Mucosa of rectum (tissue), 2 donors: ENCODE results near the gene PTPN22.

Source experiments
- H3K27ac ChIP-seq, 2 donors: one replicate each; pipeline ENCODE4 v1.7.0; 2013; ENCODE audit warnings: inconsistent platforms in 2 of 2, low read depth in 2 of 2, low read length in 2 of 2
- H3K27me3 ChIP-seq, 2 donors: one replicate each; pipeline ENCODE4 v1.7.0; 2013; ENCODE audit warnings: low read length in 2 of 2; ENCODE audit not compliant: control insufficient read depth in 2 of 2, insufficient read depth in 2 of 2
- H3K36me3 ChIP-seq, 2 donors: one replicate each; pipeline ENCODE4 v1.7.0; 2013; ENCODE audit warnings: low read length in 2 of 2; ENCODE audit not compliant: control insufficient read depth in 2 of 2, insufficient read depth in 2 of 2
- H3K4me1 ChIP-seq, 2 donors: one replicate each; pipeline ENCODE4 v1.7.0; 2013; ENCODE audit warnings: low read length in 2 of 2, mild to moderate bottlenecking in 1 of 2; ENCODE audit not compliant: control insufficient read depth in 2 of 2, insufficient read depth in 2 of 2
- H3K4me3 ChIP-seq, 2 donors: one replicate each; pipeline ENCODE4 v1.7.0; 2013; ENCODE audit warnings: low read length in 2 of 2
- H3K9ac ChIP-seq, 2 donors: one replicate each; pipeline ENCODE4 v1.7.0; 2013; ENCODE audit warnings: low read length in 2 of 2, low read depth in 1 of 2, mild to moderate bottlenecking in 1 of 2
- H3K9me3 ChIP-seq, 2 donors: one replicate each; pipeline ENCODE4 v1.7.0; 2013; ENCODE audit warnings: low read length in 2 of 2; ENCODE audit not compliant: control insufficient read depth in 2 of 2
- donor health status: healthy.
- donor health status: Normal muscosa, but diverticular disease.

PTPN22 gene

DNA sequence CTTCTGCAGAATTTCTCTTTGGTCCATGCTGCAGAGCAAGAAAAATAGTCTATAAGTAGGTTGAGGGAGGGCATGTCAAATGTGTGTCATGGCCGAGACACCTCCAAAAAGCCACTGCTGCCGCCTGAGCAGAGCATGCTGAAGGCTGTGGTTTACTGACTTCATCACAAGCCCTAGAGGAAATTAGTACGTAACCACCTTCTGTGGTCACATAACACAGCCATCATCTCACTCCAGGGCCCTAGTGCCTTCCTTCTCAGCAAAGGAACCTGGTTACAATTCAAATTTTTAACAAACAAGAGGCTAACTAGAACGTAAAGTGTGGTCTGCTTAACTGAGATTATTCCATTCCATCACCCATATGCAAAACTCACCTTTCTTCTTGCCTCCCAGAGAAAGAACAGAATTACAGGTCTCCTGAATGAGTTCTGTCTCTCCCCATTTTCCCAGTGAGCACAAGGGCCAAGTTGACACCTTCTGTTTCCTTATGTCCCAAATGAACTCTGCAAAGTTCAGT, at the start of gene PTPN22:
TSS of gene PTPN22 (minus strand) at position 116 of the 517 bp plus-strand sequence.
- Histone ChIP-seq H3K9ac (peak within 1 kb of the TSS; percentile 18 to 58), H3K4me3 (peak within 1 kb of the TSS; percentile 49 to 65)

DNA sequence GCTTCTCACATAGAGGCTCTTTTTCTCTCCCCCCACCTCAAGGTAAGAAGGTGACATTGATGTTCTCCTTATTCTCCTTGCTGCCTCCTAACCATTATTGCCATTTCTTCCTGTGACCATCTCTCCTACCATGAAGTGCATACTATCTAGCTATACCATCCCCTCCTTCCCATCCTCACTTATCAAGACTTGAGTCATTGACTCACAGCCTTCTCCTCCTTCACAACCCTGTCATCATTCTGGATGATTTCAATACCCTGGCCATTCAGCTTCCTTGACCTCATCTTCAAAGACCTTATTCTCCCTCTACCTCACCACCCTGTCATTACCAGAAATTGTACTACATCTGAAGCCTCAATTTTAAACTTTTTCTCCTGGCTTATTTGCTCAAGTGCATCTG, 46.7 kb upstream of the PTPN22 start:
- no peaks in the 10 kb centered on the region for H3K36me3 ChIP-seq
- H3K9ac ChIP-seq: no peak overlapping the region
- no peaks in the 10 kb centered on the region for H3K4me1 ChIP-seq
- no peaks in the 10 kb centered on the region for H3K27me3 ChIP-seq
- no peaks in the 10 kb centered on the region for H3K9me3 ChIP-seq
- no peak overlapping the region for H3K4me3 ChIP-seq
- no peak overlapping the region for H3K27ac ChIP-seq

More for the DNA sequence above, at the start of gene PTPN22:
- Histone ChIP-seq H3K9me3 (no peaks in the 10 kb centered on the region), H3K27me3 (no peaks in the 10 kb centered on the region), H3K4me1 (peaks cover 0 to 15% of the 10 kb centered on the region in 2 donors), H3K36me3 (peaks cover 0 to 1% of the 10 kb centered on the region in 2 donors), H3K27ac (peak within 1 kb of the TSS; percentile 68 to 80)

DNA sequence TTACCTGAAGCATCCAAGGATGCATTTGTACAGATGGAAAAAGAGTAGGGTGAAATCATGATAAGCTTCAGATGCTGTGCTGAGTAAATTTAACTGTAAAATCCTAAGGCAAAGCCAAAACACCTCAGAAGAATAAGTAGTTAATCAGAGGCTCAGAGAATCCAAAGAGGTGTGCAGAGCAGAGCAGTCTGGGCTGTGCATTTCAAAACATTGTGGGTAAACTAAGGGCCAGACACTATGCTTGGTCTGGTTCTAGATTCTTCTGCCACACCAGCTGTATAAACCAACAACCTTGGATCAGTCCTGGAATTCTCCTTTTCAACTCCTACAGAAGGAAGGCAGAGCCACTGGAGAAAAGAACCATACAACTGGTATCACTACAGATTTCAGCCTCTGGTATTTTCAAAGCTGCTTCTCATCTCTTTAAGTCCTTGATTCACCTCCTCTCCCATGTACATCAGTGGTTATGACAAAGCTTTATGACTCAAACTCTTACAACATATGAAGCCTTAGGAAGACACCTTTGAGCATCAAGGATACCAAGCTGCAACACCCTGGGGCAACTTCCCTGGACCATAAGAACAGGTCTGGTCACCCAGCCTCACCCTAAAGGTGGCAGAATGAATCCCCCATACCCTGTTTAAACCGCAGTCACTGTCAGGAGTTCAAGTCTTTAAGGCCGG, 46.0 kb upstream of the PTPN22 start:
- peaks cover 0 to 4% of the 10 kb centered on the region in 2 donors for H3K4me1 ChIP-seq
- H3K27ac ChIP-seq: no peak overlapping the region
- H3K9ac ChIP-seq: no peak overlapping the region
- H3K27me3 ChIP-seq: no peaks in the 10 kb centered on the region
- H3K4me3 ChIP-seq: no peak overlapping the region
- H3K9me3 ChIP-seq: no peaks in the 10 kb centered on the region
- peaks cover 0 to 1% of the 10 kb centered on the region in 2 donors for H3K36me3 ChIP-seq

DNA sequence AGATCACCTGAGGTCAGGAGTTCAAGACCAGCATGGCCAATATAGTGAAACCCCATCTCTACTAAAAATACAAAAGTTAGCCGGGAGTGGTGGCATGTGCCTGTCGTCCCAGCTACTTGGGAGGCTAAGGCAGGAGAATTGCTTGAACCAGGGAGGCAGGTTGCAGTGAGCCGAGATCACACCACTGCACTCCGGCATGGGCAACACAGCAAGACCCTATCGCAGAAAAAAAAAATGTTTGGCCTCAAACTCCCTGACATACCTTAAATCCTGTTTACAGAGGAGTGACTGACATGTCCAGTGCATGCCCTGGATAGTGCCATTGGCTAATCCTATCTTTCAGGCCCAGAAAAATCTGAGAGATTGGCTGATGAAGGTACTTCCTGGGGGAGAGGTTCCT, 45.5 kb upstream of the PTPN22 start:
- Histone ChIP-seq H3K9ac (no peak overlapping the region), H3K9me3 (no peaks in the 10 kb centered on the region), H3K27me3 (no peaks in the 10 kb centered on the region), H3K4me3 (no peak overlapping the region), H3K4me1 (peaks cover 0 to 4% of the 10 kb centered on the region in 2 donors), H3K27ac (no peak overlapping the region), H3K36me3 (peaks cover 0 to 4% of the 10 kb centered on the region in 2 donors)

DNA sequence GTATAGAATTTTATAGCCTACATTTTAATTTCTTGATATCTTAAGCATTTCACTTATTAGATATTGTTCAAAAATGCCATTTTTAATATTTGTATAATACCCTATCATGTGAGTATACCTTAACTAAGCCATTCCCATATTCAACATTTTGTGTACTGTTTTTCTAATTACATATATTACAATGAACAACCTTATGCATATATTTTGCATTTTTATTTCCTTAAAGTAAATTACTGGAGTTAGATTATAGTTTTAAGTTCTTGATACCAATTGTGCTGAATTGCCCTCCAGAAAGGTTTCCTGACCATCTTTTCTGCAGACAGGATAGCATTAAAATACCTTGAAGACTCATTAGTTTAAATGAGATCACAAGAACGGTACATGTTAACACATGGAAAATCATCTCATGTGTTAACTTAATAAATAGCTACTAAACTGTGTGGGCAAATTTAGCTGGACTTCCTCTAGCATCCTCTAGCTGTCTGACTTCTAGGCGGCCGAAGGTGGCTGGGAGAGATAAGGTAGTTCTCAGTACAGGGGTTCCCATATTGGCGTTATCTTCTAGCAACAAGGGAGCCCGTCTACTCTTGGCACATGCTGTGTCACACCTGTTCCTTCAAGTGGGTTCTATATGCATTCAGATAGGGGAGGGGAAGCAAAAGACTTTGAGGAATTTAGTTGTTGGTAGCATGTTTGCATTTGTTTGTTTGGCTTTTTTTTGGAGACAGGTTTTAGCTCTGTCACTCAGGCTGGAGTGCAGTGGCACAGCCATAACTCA, 42.6 kb upstream of the PTPN22 start:
- Histone ChIP-seq H3K9me3 (no peaks in the 10 kb centered on the region), H3K27me3 (no peaks in the 10 kb centered on the region), H3K4me3 (no peak overlapping the region), H3K36me3 (peaks cover 7 to 21% of the 10 kb centered on the region in 2 donors), H3K4me1 (peaks cover 0 to 4% of the 10 kb centered on the region in 2 donors), H3K27ac (no peak overlapping the region), H3K9ac (no peak overlapping the region)

- no peak overlapping the region for H3K27ac ChIP-seq
- peaks cover 7 to 27% of the 10 kb centered on the region in 2 donors for H3K36me3 ChIP-seq
- H3K27me3 ChIP-seq: no peaks in the 10 kb centered on the region
- H3K9ac ChIP-seq: no peak overlapping the region
- H3K9me3 ChIP-seq: no peaks in the 10 kb centered on the region
- no peak overlapping the region for H3K4me3 ChIP-seq
- H3K4me1 ChIP-seq: peaks cover 0 to 4% of the 10 kb centered on the region in 2 donors
Observed at GRCh38 chr1:113913312-113913668, 41.8 kb upstream of the PTPN22 start.

- H3K4me3 ChIP-seq: no peak overlapping the region
- H3K9me3 ChIP-seq: no peaks in the 10 kb centered on the region
- H3K4me1 ChIP-seq: peaks cover 0 to 4% of the 10 kb centered on the region in 2 donors
- peak overlapping the region; percentile 41 to 45 for H3K27ac ChIP-seq
- H3K36me3 ChIP-seq: peaks cover 7 to 32% of the 10 kb centered on the region in 2 donors
- no peak overlapping the region for H3K9ac ChIP-seq
- no peaks in the 10 kb centered on the region for H3K27me3 ChIP-seq
Observed at GRCh38 chr1:113912594-113913311, 41.2 kb upstream of the PTPN22 start.

DNA sequence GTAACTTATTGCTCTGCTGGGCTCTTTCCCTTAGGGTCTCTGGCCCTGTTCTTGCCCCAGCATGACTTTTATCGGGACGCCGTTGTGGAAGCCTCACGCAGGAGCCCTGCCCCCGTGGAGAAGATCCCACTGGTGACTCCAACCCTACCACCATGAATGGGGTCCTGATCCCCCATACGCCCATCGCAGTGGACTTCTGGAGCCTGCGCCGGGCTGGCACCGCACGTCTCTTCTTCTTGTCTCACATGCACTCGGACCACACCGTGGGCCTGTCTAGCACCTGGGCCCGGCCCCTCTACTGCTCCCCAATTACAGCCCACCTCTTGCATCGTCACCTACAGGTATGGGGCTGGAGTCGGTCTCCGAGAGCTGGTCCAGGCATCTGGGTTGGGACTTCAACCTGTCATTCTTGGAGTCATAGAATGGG, 33.9 kb upstream of the PTPN22 start:
- H3K27me3 ChIP-seq: no peaks in the 10 kb centered on the region
- peak overlapping the region; percentile 86 to 94 for H3K9ac ChIP-seq
- H3K9me3 ChIP-seq: no peaks in the 10 kb centered on the region
- peaks cover 26 to 29% of the 10 kb centered on the region in 2 donors for H3K4me1 ChIP-seq
- peak overlapping the region; percentile 76 to 93 for H3K27ac ChIP-seq
- H3K4me3 ChIP-seq: peak overlapping the region; percentile 75 to 96
- H3K36me3 ChIP-seq: peaks cover 0 to 25% of the 10 kb centered on the region in 2 donors

DNA sequence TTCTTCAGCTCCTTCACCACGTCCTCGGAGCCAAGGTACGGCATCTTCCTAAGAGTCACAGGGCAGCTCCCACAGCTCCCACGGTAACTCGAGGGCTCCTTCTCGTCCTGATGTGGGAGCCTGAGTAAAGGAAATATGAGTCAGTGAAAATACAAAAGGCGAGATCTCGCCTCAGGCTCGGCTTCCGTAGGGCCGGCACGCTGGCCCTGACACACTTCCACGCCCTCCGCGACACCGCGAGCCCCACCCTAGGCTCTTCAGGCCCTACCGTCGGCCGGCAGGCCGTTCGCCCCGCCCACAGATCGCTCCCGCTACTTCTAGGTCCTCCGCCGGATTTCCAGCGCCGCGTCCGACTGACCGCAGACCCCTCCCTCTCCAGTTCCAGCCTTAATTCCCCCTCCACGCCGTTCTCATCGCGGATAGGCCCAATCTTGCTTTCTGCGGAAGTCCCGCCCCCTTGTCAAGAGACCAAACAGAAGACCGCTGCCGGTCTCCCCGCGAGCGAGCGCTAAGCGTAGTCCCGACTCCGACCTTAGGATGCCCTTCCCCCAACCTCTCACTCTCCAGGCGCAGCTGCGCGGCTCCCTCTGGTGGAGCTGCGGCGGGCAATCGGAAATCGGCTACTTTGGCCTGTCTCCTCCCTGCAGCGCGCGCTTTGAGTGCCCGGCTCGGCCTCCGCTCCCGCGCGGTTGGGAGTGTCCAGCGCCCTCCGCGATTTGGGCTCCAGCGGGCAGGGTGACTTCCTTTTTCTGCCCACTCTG, 33.3 kb upstream of the PTPN22 start, which contains the start of the genes AP4B1 and DCLRE1B:
TSS of gene AP4B1 (minus strand) at position 126 of the 761 bp plus-strand sequence. CDS start at position 44, 82 bp downstream.
TSS of gene DCLRE1B (plus strand) at position 653 of the 761 bp plus-strand sequence. CDS start 261 bp downstream, outside the sequence.
- peak within 1 kb of the TSS; percentile 86 to 94 for H3K9ac ChIP-seq
- no peaks in the 10 kb centered on the region for H3K27me3 ChIP-seq
- peaks cover 26 to 29% of the 10 kb centered on the region in 2 donors for H3K4me1 ChIP-seq
- H3K9me3 ChIP-seq: no peaks in the 10 kb centered on the region
- peak within 1 kb of the TSS; percentile 75 to 96 for H3K4me3 ChIP-seq
- H3K36me3 ChIP-seq: peaks cover 4 to 26% of the 10 kb centered on the region in 2 donors
- peak within 1 kb of the TSS; percentile 93 to 94 for H3K27ac ChIP-seq
